WTC11 (cell line): ENCODE measurements around the gene SYNGR3. TPM values are rescaled to one million over a fixed set of nuclear protein-coding genes. Genes with fewer than 3 reads are reported as not detected.
A peak's percentile ranks its signal among the peaks of the same experiment; 100 is the strongest.

Experiments
- ARID4B ChIP-seq: sonication (generic); formaldehyde crosslinking; IDR thresholded peaks from 2 replicates; pipeline ENCODE4 v1.8.0; 2023; ENCODE audit warnings: missing genetic modification reagents, mild to moderate bottlenecking, borderline replicate concordance
- ATF2 ChIP-seq: sonication (generic); formaldehyde crosslinking; IDR thresholded peaks from 2 replicates; pipeline ENCODE4 v1.8.1; 2022; ENCODE audit warnings: low read depth, missing genetic modification reagents, borderline replicate concordance
- CDX4 ChIP-seq: fragments of 250-450 bp; sonication (Bioruptor Pico); IDR thresholded peaks from 2 replicates; pipeline ENCODE4 v1.9.0; 2021; ENCODE audit warnings: moderate library complexity, mild to moderate bottlenecking, inconsistent platforms, borderline replicate concordance
- CREM ChIP-seq: sonication (generic); formaldehyde crosslinking; IDR thresholded peaks from 2 replicates; pipeline ENCODE4 v1.8.1; 2022; ENCODE audit warnings: mild to moderate bottlenecking, missing genetic modification reagents, moderate library complexity
- E2F4 ChIP-seq: sonication (generic); formaldehyde crosslinking; IDR thresholded peaks from 2 replicates; pipeline ENCODE4 v1.8.1; 2022; ENCODE audit warnings: low read depth, mild to moderate bottlenecking, moderate library complexity, missing genetic modification reagents, borderline replicate concordance
- ETV6 ChIP-seq: sonication (generic); formaldehyde crosslinking; IDR thresholded peaks from 2 replicates; pipeline ENCODE4 v1.8.1; 2022; ENCODE audit warnings: mild to moderate bottlenecking, missing genetic modification reagents
- GABPB1 ChIP-seq: sonication (generic); formaldehyde crosslinking; IDR thresholded peaks from 2 replicates; pipeline ENCODE4 v1.8.1; 2023; ENCODE audit warnings: mild to moderate bottlenecking, missing genetic modification reagents
- GTF2I ChIP-seq: fragments of 250-450 bp; sonication (Bioruptor Pico); conservative IDR thresholded peaks from 2 replicates; pipeline ENCODE4 v1.4.0; 2021; ENCODE audit warnings: mild to moderate bottlenecking
- MYBL2 ChIP-seq: sonication (generic); formaldehyde crosslinking; IDR thresholded peaks from 2 replicates; pipeline ENCODE4 v1.8.1; 2023; ENCODE audit warnings: mild to moderate bottlenecking, moderate library complexity, missing genetic modification reagents
- NFATC4 ChIP-seq: fragments of 250-450 bp; sonication (Bioruptor Pico); IDR thresholded peaks from 2 replicates; pipeline ENCODE4 v1.9.0; 2021; ENCODE audit warnings: mild to moderate bottlenecking
- OVOL2 ChIP-seq: fragments of 250-450 bp; sonication (Bioruptor Pico); IDR thresholded peaks from 2 replicates; pipeline ENCODE4 v1.9.0; 2021; ENCODE audit warnings: mild to moderate bottlenecking, borderline replicate concordance
- SMAD3 ChIP-seq: sonication (generic); formaldehyde crosslinking; IDR thresholded peaks from 2 replicates; pipeline ENCODE4 v1.8.0; 2022; ENCODE audit warnings: missing genetic modification reagents, mild to moderate bottlenecking, borderline replicate concordance
- SOX15 ChIP-seq: fragments of 250-450 bp; sonication (Bioruptor Pico); IDR thresholded peaks from 2 replicates; pipeline ENCODE4 v1.9.0; 2021; ENCODE audit warnings: mild to moderate bottlenecking
- USF1 ChIP-seq: sonication (generic); formaldehyde crosslinking; IDR thresholded peaks from 2 replicates; pipeline ENCODE4 v1.8.0; 2022; ENCODE audit warnings: mild to moderate bottlenecking, missing genetic modification reagents
- ZBTB43 ChIP-seq: sonication (generic); formaldehyde crosslinking; IDR thresholded peaks from 2 replicates; pipeline ENCODE4 v1.8.1; 2023; ENCODE audit warnings: mild to moderate bottlenecking, missing genetic modification reagents
- ZNF263 ChIP-seq: sonication (generic); formaldehyde crosslinking; IDR thresholded peaks from 2 replicates; pipeline ENCODE4 v1.8.1; 2022; ENCODE audit warnings: low read depth, mild to moderate bottlenecking, moderate library complexity, missing genetic modification reagents
- ZNF396 ChIP-seq: fragments of 250-450 bp; sonication (Bioruptor Pico); IDR thresholded peaks from 2 replicates; pipeline ENCODE4 v1.8.0; 2021; ENCODE audit warnings: mild to moderate bottlenecking, moderate library complexity, borderline replicate concordance
- ZNF416 ChIP-seq: fragments of 250-450 bp; sonication (Bioruptor Pico); IDR thresholded peaks from 2 replicates; pipeline ENCODE4 v1.9.0; 2021; ENCODE audit warnings: mild to moderate bottlenecking, inconsistent platforms
- ZNF512 ChIP-seq: sonication (generic); formaldehyde crosslinking; IDR thresholded peaks from 2 replicates; pipeline ENCODE4 v1.8.1; 2022; ENCODE audit warnings: missing genetic modification reagents, borderline replicate concordance
- ZNF532 ChIP-seq: fragments of 250-450 bp; sonication (Bioruptor Pico); IDR thresholded peaks from 2 replicates; pipeline ENCODE4 v1.9.0; 2021; ENCODE audit warnings: mild to moderate bottlenecking, borderline replicate concordance
- total RNA-seq: library from RNA; stranded (reverse); gene quantifications from 3 replicates; pipeline ENCODE4 v1.2.3, GENCODE V29; 2021

The SYNGR3 gene
- total RNA-seq, 1 experiment from 2014 or later = 41.5 TPM

- TF ChIP-seq ETV6 (0 out of 2 replicates have a peak, but pooled peaks have one; percentile 20), ZNF416 (peak; percentile 52; the same call in 1 of the 2 replicates), ZNF396 (CRISPR knock-in tag) (no peak), ATF2 (no peak), USF1 (0 out of 2 replicates have a peak, but pooled peaks have one; percentile 2), GABPB1 (CRISPR knock-in tag) (peak; percentile 15), ZNF532 (CRISPR knock-in tag) (0 out of 2 replicates have a peak, but pooled peaks have one; percentile 62), CDX4 (CRISPR knock-in tag) (no peak; the same call in 1 of the 2 replicates), ZBTB43 (CRISPR knock-in tag) (peak; percentile 70), SMAD3 (CRISPR knock-in tag) (no peak), E2F4 (CRISPR knock-in tag) (peak; percentile 81), ARID4B (CRISPR knock-in tag) (peak; percentile 45), CREM (CRISPR knock-in tag) (peak; percentile 58), ZNF512 (CRISPR knock-in tag) (no peak), GTF2I (no peak), ZNF263 (no peak), NFATC4 (CRISPR knock-in tag) (peak; percentile 60; the same call in 1 of the 2 replicates), SOX15 (CRISPR knock-in tag) (no peak), MYBL2 (CRISPR knock-in tag) (peak; percentile 86), OVOL2 (CRISPR knock-in tag) (no peak; the same call in 1 of the 2 replicates)
Measured at GRCh38 chr16:1983544-1984346, 6.0 kb upstream of the SYNGR3 start, which contains the start of gene GFER (continued).
